ENCODE data around the gene CDC7. TPM values are rescaled to one million over a fixed set of nuclear protein-coding genes. Genes with fewer than 3 reads are reported as not detected.

Gene CDC7
- total RNA-seq, 1 experiment from 2014 or later = 49.9 TPM

- no peak for TF ChIP-seq AFF4 (CRISPR knock-in tag; IDR thresholded peaks at IDR 0.05; ENCODE audit: borderline replicate concordance)
- no peak for TF ChIP-seq PRDM15 (CRISPR knock-in tag; IDR thresholded peaks at IDR 0.05)
- TF ChIP-seq SOX15 (CRISPR knock-in tag; IDR thresholded peaks at IDR 0.05) = no peak
- TF ChIP-seq ATF1 (CRISPR knock-in tag; IDR thresholded peaks at IDR 0.05) = no peak
- TF ChIP-seq NR1H2 (CRISPR knock-in tag; IDR thresholded peaks at IDR 0.05) = no peak
These were observed 26.7 kb downstream of the CDC7 start (continued) for GRCh38 chr1:91527266-91527765.

GRCh38 chr1:91527781-91528180 is 27.1 kb downstream of the CDC7 start:
- no peak for DNase-seq (ENCODE audit: low spot score)
- TF ChIP-seq ZMAT4 (CRISPR knock-in tag; IDR thresholded peaks at IDR 0.05) = no peak
- no peak for TF ChIP-seq FOXP4 (CRISPR knock-in tag; IDR thresholded peaks at IDR 0.05)
- TF ChIP-seq CREB1 (CRISPR knock-in tag; IDR thresholded peaks at IDR 0.05) = no peak
- TF ChIP-seq ZNF671 (CRISPR knock-in tag; IDR thresholded peaks at IDR 0.05) = no peak
- no peak for TF ChIP-seq CBFB (CRISPR knock-in tag; IDR thresholded peaks at IDR 0.05; ENCODE audit: low read depth)
- no peak for TF ChIP-seq ZNF232 (CRISPR knock-in tag; IDR thresholded peaks at IDR 0.05)
- TF ChIP-seq ZNF532 (CRISPR knock-in tag; IDR thresholded peaks at IDR 0.05; ENCODE audit: borderline replicate concordance) = no peak
- no peak for TF ChIP-seq USF1 (CRISPR knock-in tag; IDR thresholded peaks at IDR 0.05)
- TF ChIP-seq HMGXB4 (CRISPR knock-in tag; IDR thresholded peaks at IDR 0.05) = no peak
- TF ChIP-seq ZNF263 (CRISPR knock-in tag; IDR thresholded peaks at IDR 0.05; ENCODE audit: low read depth) = no peak
- no peak for TF ChIP-seq PREB (CRISPR knock-in tag; IDR thresholded peaks at IDR 0.05; ENCODE audit: borderline replicate concordance)
- no peak for TF ChIP-seq MYBL2 (CRISPR knock-in tag; IDR thresholded peaks at IDR 0.05)
- no peak for TF ChIP-seq NR2C2 (CRISPR knock-in tag; IDR thresholded peaks at IDR 0.05)

More at GRCh38 chr1:91527781-91528180, 27.1 kb downstream of the CDC7 start:
- Mint-ChIP-seq H3K4me1 (peaks cover 10% of the 10 kb centered on the region), H3K36me3 (no peaks in the 10 kb centered on the region; the same call in 1 of the 2 replicates), H3K4me3 (no peak overlapping the region), H3K27me3 (ENCODE audit: low read depth) (no peaks in the 10 kb centered on the region), H3K9me3 (no peaks in the 10 kb centered on the region), H3K27ac (0 out of 2 replicates have a peak overlapping the region, but pooled peaks have one; percentile 15)
- ChIA-PET POLR2A (no interaction called here), CTCF (no interaction called here)
- no peak for ATAC-seq

All from WTC11 (cell line).